IPS-18a (cell line): ENCODE data around the gene FAM240A.
A peak's percentile ranks its signal among the peaks of the same experiment; 100 is the strongest.
"Not testable (repeated sequence)": the region's sequence is repeated elsewhere in the genome, so short reads cannot be mapped to it uniquely, and the experiment has no call there.

Experiments
- H3K27ac ChIP-seq: one replicate; pipeline ENCODE4 v1.5.1; 2013; ENCODE audit warnings: low read length
- H3K27me3 ChIP-seq: one replicate; pipeline ENCODE4 v1.6.1; 2013; ENCODE audit warnings: mild to moderate bottlenecking, low read length; ENCODE audit not compliant: control insufficient read depth, insufficient read depth
- H3K36me3 ChIP-seq: one replicate; pipeline ENCODE4 v1.6.1; 2013; ENCODE audit warnings: low read depth, low read length; ENCODE audit not compliant: control insufficient read depth
- H3K4me1 ChIP-seq: one replicate; pipeline ENCODE4 v1.6.1; 2013; ENCODE audit warnings: low read depth, low read length; ENCODE audit not compliant: control insufficient read depth
- H3K4me3 ChIP-seq: one replicate; pipeline ENCODE4 v1.5.1; 2013; ENCODE audit warnings: low read length
- H3K9ac ChIP-seq: one replicate; pipeline ENCODE4 v1.6.1; 2013; ENCODE audit warnings: mild to moderate bottlenecking, low read length, moderate library complexity
- H3K9me3 ChIP-seq: one replicate; pipeline ENCODE4 v1.6.1; 2013; ENCODE audit warnings: low read depth, low read length; ENCODE audit not compliant: control insufficient read depth

The FAM240A gene

GRCh38 chr3:46576879-46577278 is 35.4 kb upstream of the FAM240A start:
- Histone ChIP-seq H3K27ac (peak overlapping the region; percentile 81), H3K9me3 (no peaks in the 10 kb centered on the region), H3K4me1 (peaks cover 53% of the 10 kb centered on the region), H3K9ac (peak overlapping the region; percentile 69), H3K4me3 (peak overlapping the region; percentile 95), H3K36me3 (peaks cover 31% of the 10 kb centered on the region), H3K27me3 (peaks cover 31% of the 10 kb centered on the region)

- Histone ChIP-seq H3K27me3 (peaks cover 31% of the 10 kb centered on the region), H3K4me1 (peaks cover 52% of the 10 kb centered on the region), H3K4me3 (peak overlapping the region; percentile 95), H3K9ac (peak overlapping the region; percentile 88), H3K36me3 (peaks cover 39% of the 10 kb centered on the region), H3K27ac (peak overlapping the region; percentile 55)
- H3K9me3 ChIP-seq, result not testable (repeated sequence)
Observed at GRCh38 chr3:46577580-46578249, 34.6 kb upstream of the FAM240A start.

GRCh38 chr3:46578973-46579755 is 33.2 kb upstream of the FAM240A start:
- Histone ChIP-seq H3K9ac (peak overlapping the region; percentile 88), H3K36me3 (peaks cover 53% of the 10 kb centered on the region), H3K27me3 (peaks cover 31% of the 10 kb centered on the region), H3K4me1 (peaks cover 40% of the 10 kb centered on the region), H3K9me3 (no peaks in the 10 kb centered on the region), H3K4me3 (peak overlapping the region; percentile 95), H3K27ac (peak overlapping the region; percentile 34)

GRCh38 chr3:46579756-46580286 is 32.5 kb upstream of the FAM240A start:
- peak overlapping the region; percentile 88 for H3K9ac ChIP-seq
- H3K27ac ChIP-seq, result no peak overlapping the region
- H3K4me3 ChIP-seq, result peak overlapping the region; percentile 95
- H3K27me3 ChIP-seq, result peaks cover 31% of the 10 kb centered on the region
- H3K36me3 ChIP-seq, result peaks cover 59% of the 10 kb centered on the region
- H3K4me1 ChIP-seq, result peaks cover 34% of the 10 kb centered on the region
- H3K9me3 ChIP-seq, result peaks cover 5% of the 10 kb centered on the region

- peaks cover 26% of the 10 kb centered on the region for H3K4me1 ChIP-seq
- H3K36me3 ChIP-seq, result peaks cover 68% of the 10 kb centered on the region
- no peak overlapping the region for H3K27ac ChIP-seq
- H3K9me3 ChIP-seq, result peaks cover 5% of the 10 kb centered on the region
- peak overlapping the region; percentile 95 for H3K4me3 ChIP-seq
- peaks cover 31% of the 10 kb centered on the region for H3K27me3 ChIP-seq
- no peak overlapping the region for H3K9ac ChIP-seq
Observed at GRCh38 chr3:46580675-46581074, 31.6 kb upstream of the FAM240A start.

- H3K4me3 ChIP-seq, result no peak overlapping the region
- peaks cover 9% of the 10 kb centered on the region for H3K4me1 ChIP-seq
- H3K36me3 ChIP-seq, result peaks cover 59% of the 10 kb centered on the region
- H3K27ac ChIP-seq, result no peak overlapping the region
- H3K9ac ChIP-seq, result no peak overlapping the region
- H3K27me3 ChIP-seq, result no peaks in the 10 kb centered on the region
- H3K9me3 ChIP-seq, result peaks cover 34% of the 10 kb centered on the region
Observed at GRCh38 chr3:46584598-46585467, 27.5 kb upstream of the FAM240A start.

GRCh38 chr3:46585799-46586693 is 26.3 kb upstream of the FAM240A start:
- Histone ChIP-seq H3K36me3 (peaks cover 47% of the 10 kb centered on the region), H3K27ac (no peak overlapping the region), H3K4me3 (no peak overlapping the region), H3K9me3 (peaks cover 44% of the 10 kb centered on the region), H3K9ac (no peak overlapping the region), H3K27me3 (no peaks in the 10 kb centered on the region), H3K4me1 (no peaks in the 10 kb centered on the region)

GRCh38 chr3:46586738-46587246 is 25.5 kb upstream of the FAM240A start:
- H3K4me1 ChIP-seq, result no peaks in the 10 kb centered on the region
- no peak overlapping the region for H3K4me3 ChIP-seq
- peaks cover 44% of the 10 kb centered on the region for H3K9me3 ChIP-seq
- no peak overlapping the region for H3K9ac ChIP-seq
- H3K27me3 ChIP-seq, result no peaks in the 10 kb centered on the region
- no peak overlapping the region for H3K27ac ChIP-seq
- H3K36me3 ChIP-seq, result peaks cover 39% of the 10 kb centered on the region

GRCh38 chr3:46587268-46587667 is 25.1 kb upstream of the FAM240A start:
- H3K9ac ChIP-seq, result not testable (repeated sequence)

GRCh38 chr3:46593274-46593862 is 19.0 kb upstream of the FAM240A start:
- H3K4me1 ChIP-seq, result no peaks in the 10 kb centered on the region
- H3K9me3 ChIP-seq, result peaks cover 22% of the 10 kb centered on the region
- no peaks in the 10 kb centered on the region for H3K36me3 ChIP-seq
- no peak overlapping the region for H3K27ac ChIP-seq
- H3K27me3 ChIP-seq, result no peaks in the 10 kb centered on the region
- H3K9ac ChIP-seq, result no peak overlapping the region
- H3K4me3 ChIP-seq, result no peak overlapping the region

More at GRCh38 chr3:46587268-46587667, 25.1 kb upstream of the FAM240A start:
- Histone ChIP-seq H3K9me3 (peaks cover 44% of the 10 kb centered on the region), H3K36me3 (peaks cover 34% of the 10 kb centered on the region)
- not testable (repeated sequence) for H3K4me3 ChIP-seq, H3K4me1 ChIP-seq, H3K27me3 ChIP-seq, H3K27ac ChIP-seq
